ENCODE data around the gene SYNRG. TPM values are rescaled to one million over a fixed set of nuclear protein-coding genes. Genes with fewer than 3 reads are reported as not detected.

The SYNRG gene
- total RNA-seq, 1 experiment from 2014 or later: 6.8 TPM

- in situ Hi-C loops (cut with HindIII; ENCODE audit: low pct_unique_long_range_greater_than_20kb, low sequenced_read_pairs): no loop called here
- peak; percentile 29 for DNase-seq (ENCODE audit: low read depth)
Measured at GRCh38 chr17:37608351-37609169, 658 bp downstream of the SYNRG start.

- no peak for DNase-seq (ENCODE audit: low read depth)
- in situ Hi-C loops (cut with HindIII; ENCODE audit: low pct_unique_long_range_greater_than_20kb, low sequenced_read_pairs): no loop called here
Measured at GRCh38 chr17:37607637-37608331, 1.4 kb downstream of the SYNRG start.

GRCh38 chr17:37605813-37606505 lies 3.3 kb downstream of the SYNRG start:
- in situ Hi-C loops (cut with HindIII; ENCODE audit: low pct_unique_long_range_greater_than_20kb, low sequenced_read_pairs): no loop called here
- no peak for DNase-seq (ENCODE audit: low read depth)

GRCh38 chr17:37605081-37605480 lies 4.1 kb downstream of the SYNRG start:
- DNase-seq (ENCODE audit: low read depth): no peak
- in situ Hi-C loops (cut with HindIII; ENCODE audit: low pct_unique_long_range_greater_than_20kb, low sequenced_read_pairs): no loop called here

GRCh38 chr17:37604556-37604955 lies 4.7 kb downstream of the SYNRG start:
- DNase-seq (ENCODE audit: low read depth): no peak
- in situ Hi-C loops (cut with HindIII; ENCODE audit: low pct_unique_long_range_greater_than_20kb, low sequenced_read_pairs): no loop called here

GRCh38 chr17:37598145-37598544 lies 11.1 kb downstream of the SYNRG start:
- in situ Hi-C loops (cut with HindIII; ENCODE audit: low pct_unique_long_range_greater_than_20kb, low sequenced_read_pairs): no loop called here
- no peak for DNase-seq (ENCODE audit: low read depth)

- in situ Hi-C loops (cut with HindIII; ENCODE audit: low pct_unique_long_range_greater_than_20kb, low sequenced_read_pairs): no loop called here
- DNase-seq (ENCODE audit: low read depth): no peak
Measured at GRCh38 chr17:37592291-37592690, 16.9 kb downstream of the SYNRG start.

- in situ Hi-C loops (cut with HindIII; ENCODE audit: low pct_unique_long_range_greater_than_20kb, low sequenced_read_pairs): no loop called here
Measured at GRCh38 chr17:37585066-37585465, 24.2 kb downstream of the SYNRG start.

GRCh38 chr17:37576281-37576680 lies 32.9 kb downstream of the SYNRG start:
- no peak for DNase-seq (ENCODE audit: low read depth)
- in situ Hi-C loops (cut with HindIII; ENCODE audit: low pct_unique_long_range_greater_than_20kb, low sequenced_read_pairs): no loop called here

More at GRCh38 chr17:37585066-37585465, 24.2 kb downstream of the SYNRG start:
- no peak for DNase-seq (ENCODE audit: low read depth)

GRCh38 chr17:37574427-37574826 lies 34.8 kb downstream of the SYNRG start:
- DNase-seq (ENCODE audit: low read depth): no peak
- in situ Hi-C loops (cut with HindIII; ENCODE audit: low pct_unique_long_range_greater_than_20kb, low sequenced_read_pairs): no loop called here

- in situ Hi-C loops (cut with HindIII; ENCODE audit: low pct_unique_long_range_greater_than_20kb, low sequenced_read_pairs): no loop called here
- DNase-seq (ENCODE audit: low read depth): no peak
Measured at GRCh38 chr17:37571674-37572073, 37.5 kb downstream of the SYNRG start.

- in situ Hi-C loops (cut with HindIII; ENCODE audit: low pct_unique_long_range_greater_than_20kb, low sequenced_read_pairs): no loop called here
- peak; percentile 69 for DNase-seq (ENCODE audit: low read depth)
Measured at GRCh38 chr17:37570527-37571093, 38.6 kb downstream of the SYNRG start.

- no peak for DNase-seq (ENCODE audit: low read depth)
- in situ Hi-C loops (cut with HindIII; ENCODE audit: low pct_unique_long_range_greater_than_20kb, low sequenced_read_pairs): no loop called here
Measured at GRCh38 chr17:37568350-37569053, 40.7 kb downstream of the SYNRG start.

- in situ Hi-C loops (cut with HindIII; ENCODE audit: low pct_unique_long_range_greater_than_20kb, low sequenced_read_pairs): no loop called here
Measured at GRCh38 chr17:37567538-37567937, 41.7 kb downstream of the SYNRG start.

GRCh38 chr17:37567137-37567536 lies 42.1 kb downstream of the SYNRG start:
- peak; percentile 26 for DNase-seq (ENCODE audit: low read depth)
- in situ Hi-C loops (cut with HindIII; ENCODE audit: low pct_unique_long_range_greater_than_20kb, low sequenced_read_pairs): no loop called here

More at GRCh38 chr17:37567538-37567937, 41.7 kb downstream of the SYNRG start:
- DNase-seq (ENCODE audit: low read depth): no peak

- in situ Hi-C loops (cut with HindIII; ENCODE audit: low pct_unique_long_range_greater_than_20kb, low sequenced_read_pairs): no loop called here
- DNase-seq (ENCODE audit: low read depth): no peak
Measured at GRCh38 chr17:37564252-37564651, 45.0 kb downstream of the SYNRG start.

GRCh38 chr17:37562016-37562745 lies 47.0 kb downstream of the SYNRG start:
- in situ Hi-C loops (cut with HindIII; ENCODE audit: low pct_unique_long_range_greater_than_20kb, low sequenced_read_pairs): no loop called here
- no peak for DNase-seq (ENCODE audit: low read depth)

- no peak for DNase-seq (ENCODE audit: low read depth)
- in situ Hi-C loops (cut with HindIII; ENCODE audit: low pct_unique_long_range_greater_than_20kb, low sequenced_read_pairs): no loop called here
Measured at GRCh38 chr17:37558299-37558698, 50.9 kb downstream of the SYNRG start.
